ENCODE results near the gene HPX. TPM values are rescaled to one million over a fixed set of nuclear protein-coding genes. Genes with fewer than 3 reads are reported as not detected.

The HPX gene
- total RNA-seq, 2 experiments from 2014 or later, result 0.18 TPM; not detected in 1

DNA sequence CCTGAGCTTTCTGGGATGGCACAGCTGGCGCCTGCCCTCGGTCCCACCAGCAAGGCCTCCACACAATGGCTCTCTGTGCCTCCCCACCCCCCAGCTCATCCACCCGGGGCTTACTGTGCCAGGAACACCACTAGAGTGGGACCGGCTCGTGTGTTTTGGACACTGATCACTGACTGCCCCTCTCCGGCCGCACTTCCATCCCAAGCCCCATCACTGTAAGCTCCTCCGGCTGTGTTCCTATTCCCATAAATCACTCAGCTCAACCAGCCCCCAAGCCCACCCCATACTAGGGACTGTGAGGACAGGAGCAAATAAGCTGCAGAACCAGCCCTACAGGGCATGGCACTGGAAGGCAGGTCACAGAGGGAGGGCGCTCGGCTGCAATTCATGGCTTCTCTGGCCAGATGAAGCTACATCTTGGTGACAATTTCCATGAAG, 29.2 kb downstream of the HPX start:
- no peak for DNase-seq
- ChIA-PET POLR2A (interaction anchor here (1.5 to 2.4 kb wide), 2 partner anchors 9 to 21 kb away, joined by 4 to 13 read pairs; partner anchors contain the start of gene SMPD1), CTCF (interaction anchor here (1.3 to 1.6 kb wide), 2 partner anchors 9 to 32 kb away, joined by 3 to 8 read pairs; no protein-coding TSS in a partner anchor)
- H3K27ac Mint-ChIP-seq, result no peak overlapping the region
- no peaks in the 10 kb centered on the region for H3K9me3 Mint-ChIP-seq
- H3K27me3 Mint-ChIP-seq, result no peaks in the 10 kb centered on the region
- peaks cover 21% of the 10 kb centered on the region for H3K36me3 Mint-ChIP-seq (ENCODE audit: low read depth)
- H3K4me1 Mint-ChIP-seq, result peaks cover 22% of the 10 kb centered on the region
- no peak overlapping the region for H3K4me3 Mint-ChIP-seq

DNA sequence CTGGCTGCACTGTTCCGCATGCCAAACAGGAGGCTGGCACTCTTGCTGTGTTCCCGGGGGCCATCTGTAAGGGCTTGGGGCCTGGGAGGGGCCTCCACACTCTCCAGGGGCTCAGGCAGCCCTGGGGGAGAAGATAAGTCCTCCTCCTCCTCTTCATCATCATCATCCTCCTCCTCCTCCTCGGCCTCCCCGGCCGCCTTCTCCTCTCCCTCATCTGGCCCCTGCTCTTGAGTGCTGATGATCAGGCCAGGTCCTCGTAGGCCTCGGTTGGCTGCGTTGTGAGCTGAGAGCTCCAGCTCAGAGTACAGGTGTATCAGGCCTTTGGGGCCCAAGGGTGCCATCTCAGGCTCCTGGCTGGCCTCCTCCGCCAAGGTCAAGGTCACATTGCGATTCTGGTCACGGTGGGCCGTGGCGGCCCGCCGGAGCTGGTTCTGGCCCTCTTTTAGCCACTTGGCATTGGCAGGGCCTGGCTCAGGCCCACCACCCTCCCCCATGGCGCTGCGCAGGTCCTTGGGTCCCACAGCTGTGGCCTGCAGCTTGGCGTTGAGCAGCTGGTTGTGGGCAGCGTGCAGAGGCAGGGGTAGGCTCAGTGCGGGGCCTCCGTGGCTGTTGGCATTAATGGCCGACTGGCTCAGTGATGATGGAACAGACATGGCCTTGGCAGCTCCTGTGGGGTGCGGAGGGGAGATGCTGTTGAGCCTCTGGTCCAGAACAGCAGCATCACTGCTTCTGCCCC, 29.9 kb downstream of the HPX start:
- no peak for DNase-seq
- Mint-ChIP-seq H3K27ac (no peak overlapping the region), H3K36me3 (ENCODE audit: low read depth) (peaks cover 21% of the 10 kb centered on the region), H3K4me1 (peaks cover 29% of the 10 kb centered on the region), H3K4me3 (no peak overlapping the region), H3K27me3 (no peaks in the 10 kb centered on the region), H3K9me3 (no peaks in the 10 kb centered on the region)
- CTCF ChIA-PET, result interaction anchor here (1.3 to 1.6 kb wide), 2 partner anchors 10 to 32 kb away, joined by 3 to 8 read pairs; no protein-coding TSS in a partner anchor
- POLR2A ChIA-PET, result interaction anchor here (1.5 to 2.6 kb wide), 3 partner anchors 8 to 20 kb away, joined by 4 to 13 read pairs (median 7); partner anchors contain the start of genes APBB1 and SMPD1

- H3K4me1 Mint-ChIP-seq, result peaks cover 58% of the 10 kb centered on the region
- CTCF ChIA-PET, result interaction anchor here (1.1 to 1.2 kb wide), 2 partner anchors 16 to 27 kb away, joined by 3 read pairs; partner anchors contain the start of gene SMPD1
- no peaks in the 10 kb centered on the region for H3K27me3 Mint-ChIP-seq
- POLR2A ChIA-PET, result interaction anchor here (1.0 to 9.9 kb wide), 4 partner anchors 10 to 15 kb away, joined by 3 to 143 read pairs (median 6); partner anchors contain the start of genes APBB1 and SMPD1
- H3K9me3 Mint-ChIP-seq, result no peaks in the 10 kb centered on the region
- H3K4me3 Mint-ChIP-seq, result no peak overlapping the region
- no peak for DNase-seq
- no peak overlapping the region for H3K27ac Mint-ChIP-seq
- H3K36me3 Mint-ChIP-seq (ENCODE audit: low read depth), result peaks cover 23% of the 10 kb centered on the region
Observed at GRCh38 chr11:6406370-6406769, 34.4 kb downstream of the HPX start.

- no peak overlapping the region for H3K4me3 Mint-ChIP-seq
- H3K27me3 Mint-ChIP-seq, result no peaks in the 10 kb centered on the region
- H3K4me1 Mint-ChIP-seq, result peaks cover 62% of the 10 kb centered on the region
- ChIA-PET POLR2A (interaction anchor here (1.0 to 9.9 kb wide), 4 partner anchors 10 to 14 kb away, joined by 3 to 143 read pairs (median 6); partner anchors contain the start of genes APBB1 and SMPD1), CTCF (interaction anchor here (1.2 kb wide), 1 partner anchor 26 kb away, joined by 3 read pairs; no protein-coding TSS in a partner anchor)
- peaks cover 26% of the 10 kb centered on the region for H3K36me3 Mint-ChIP-seq (ENCODE audit: low read depth)
- H3K9me3 Mint-ChIP-seq, result no peaks in the 10 kb centered on the region
- no peak for DNase-seq
- no peak overlapping the region for H3K27ac Mint-ChIP-seq
Observed at GRCh38 chr11:6405846-6406245, 34.9 kb downstream of the HPX start.

DNA sequence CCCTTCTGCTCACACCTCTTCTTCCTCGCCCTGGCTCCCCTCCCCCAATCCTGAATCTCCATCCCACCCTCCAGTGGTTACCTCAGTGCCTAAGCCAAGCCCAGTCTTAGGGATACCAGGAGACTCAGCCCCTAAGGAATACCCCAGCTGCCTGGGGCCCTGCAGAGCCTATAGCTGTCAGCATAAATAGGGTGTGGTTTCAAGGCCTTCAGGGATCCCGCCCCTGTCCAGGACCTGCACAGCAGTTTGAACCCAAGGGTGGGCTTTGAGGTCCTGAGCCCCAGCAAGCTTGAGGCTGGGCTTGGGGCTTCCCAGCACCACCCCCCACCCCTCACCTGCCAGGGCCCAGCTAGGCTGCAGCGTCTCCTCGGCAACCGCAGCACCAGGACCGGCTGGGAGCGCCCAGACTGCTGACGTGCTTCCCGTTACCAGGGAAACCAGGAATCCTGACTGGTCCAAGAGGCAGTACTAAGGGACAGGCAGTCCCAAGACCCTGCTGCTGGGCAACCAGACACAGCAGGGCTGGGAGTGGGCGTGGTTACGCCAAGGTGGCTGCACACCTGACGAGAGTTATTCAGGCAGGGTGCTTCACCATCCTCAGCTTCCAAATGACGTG, 35.6 kb downstream of the HPX start:
- Mint-ChIP-seq H3K9me3 (no peaks in the 10 kb centered on the region), H3K36me3 (ENCODE audit: low read depth) (peaks cover 28% of the 10 kb centered on the region), H3K27me3 (no peaks in the 10 kb centered on the region), H3K4me3 (no peak overlapping the region), H3K4me1 (peaks cover 65% of the 10 kb centered on the region), H3K27ac (no peak overlapping the region)
- no peak for DNase-seq
- POLR2A ChIA-PET, result interaction anchor here (1.0 to 9.9 kb wide), 4 partner anchors 11 to 76 kb away, joined by 3 to 143 read pairs (median 30); partner anchors contain the start of genes APBB1, ARFIP2, SMPD1 and TIMM10B
- CTCF ChIA-PET, result no interaction called here

DNA sequence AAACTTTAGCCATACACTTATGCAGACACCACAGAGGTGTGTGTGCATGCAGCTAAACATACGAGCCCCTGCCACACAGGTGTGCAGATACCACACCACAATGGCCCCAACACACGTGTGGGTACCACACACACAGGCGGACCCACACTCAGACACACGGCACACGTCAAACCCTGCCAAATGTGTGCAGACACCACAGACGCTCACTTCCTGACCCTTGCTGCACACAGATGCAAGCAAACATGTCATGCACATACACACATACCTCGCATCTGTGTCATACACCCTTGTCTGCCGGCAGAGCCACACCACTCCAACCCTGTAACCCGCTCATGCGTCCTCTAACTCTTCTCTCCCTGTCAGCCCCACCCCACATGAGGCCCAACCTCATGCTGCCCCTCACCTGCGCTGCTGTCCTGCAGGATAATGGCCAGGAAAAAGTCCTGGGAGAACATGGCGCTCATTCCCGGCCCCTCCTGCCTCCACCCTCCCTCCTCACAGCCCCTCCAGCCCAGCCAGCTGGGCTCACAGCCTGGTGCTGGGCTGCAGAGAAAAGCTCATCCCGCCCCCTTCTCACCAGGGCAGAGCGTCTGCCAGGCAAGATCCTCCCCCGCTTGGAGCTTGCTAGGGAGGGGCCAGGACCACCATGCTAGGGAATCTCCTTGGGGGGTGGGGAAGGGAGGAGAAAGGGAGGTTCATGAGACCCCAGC, 36.3 kb downstream of the HPX start:
- H3K4me3 Mint-ChIP-seq, result no peak overlapping the region

DNA sequence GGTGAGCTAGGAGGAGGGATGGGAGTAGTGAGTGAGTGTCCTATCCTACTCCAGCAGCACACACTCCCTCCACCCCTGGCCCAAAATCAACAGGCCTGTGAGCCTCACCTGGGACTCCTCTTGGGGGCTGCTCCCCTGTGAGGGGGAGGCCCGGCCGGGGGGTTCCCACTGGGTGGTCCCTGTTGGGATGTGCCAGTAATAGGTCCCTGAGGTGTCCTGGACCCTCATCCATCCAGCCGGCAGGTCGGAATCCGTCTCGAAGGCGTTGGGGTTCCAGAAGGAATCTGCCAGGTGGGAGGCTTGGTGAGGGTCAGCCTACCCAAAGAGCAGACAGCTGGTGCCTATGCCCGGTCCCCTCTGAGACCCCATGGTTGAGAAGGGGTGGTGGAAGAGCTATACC, 37.2 kb downstream of the HPX start:
- H3K36me3 Mint-ChIP-seq (ENCODE audit: low read depth), result peaks cover 30% of the 10 kb centered on the region
- no peak for DNase-seq
- H3K27ac Mint-ChIP-seq, result peak overlapping the region; percentile 97
- H3K9me3 Mint-ChIP-seq, result no peaks in the 10 kb centered on the region
- POLR2A ChIA-PET, result interaction anchor here (1.0 to 9.9 kb wide), 11 partner anchors 8 to 342 kb away, joined by 3 to 143 read pairs (median 5); partner anchors contain the start of genes APBB1, ARFIP2, HPX and ILK
- CTCF ChIA-PET, result interaction anchor here (0.8 to 2.7 kb wide), 9 partner anchors 10 to 280 kb away, joined by 3 to 23 read pairs (median 6); partner anchors contain the start of genes HPX, MRPL17 and SMPD1
- H3K4me3 Mint-ChIP-seq, result no peak overlapping the region
- no peaks in the 10 kb centered on the region for H3K27me3 Mint-ChIP-seq
- H3K4me1 Mint-ChIP-seq, result peaks cover 68% of the 10 kb centered on the region

More for the DNA sequence above, 36.3 kb downstream of the HPX start:
- Mint-ChIP-seq H3K27me3 (no peaks in the 10 kb centered on the region), H3K36me3 (ENCODE audit: low read depth) (peaks cover 27% of the 10 kb centered on the region), H3K27ac (peak overlapping the region; percentile 97), H3K9me3 (no peaks in the 10 kb centered on the region), H3K4me1 (peaks cover 65% of the 10 kb centered on the region)
- POLR2A ChIA-PET, result interaction anchor here (1.0 to 9.9 kb wide), 7 partner anchors 10 to 341 kb away, joined by 3 to 143 read pairs (median 19); partner anchors contain the start of genes APBB1, ARFIP2, SMPD1 and TIMM10B
- peak; percentile 36 for DNase-seq
- CTCF ChIA-PET, result interaction anchor here (1.2 to 2.5 kb wide), 3 partner anchors 26 to 42 kb away, joined by 4 to 23 read pairs (median 9); partner anchors contain the start of gene HPX

- Mint-ChIP-seq H3K27ac (peak overlapping the region; percentile 97), H3K27me3 (no peaks in the 10 kb centered on the region), H3K4me3 (peak overlapping the region; percentile 67), H3K36me3 (ENCODE audit: low read depth) (peaks cover 36% of the 10 kb centered on the region), H3K4me1 (peaks cover 64% of the 10 kb centered on the region), H3K9me3 (no peaks in the 10 kb centered on the region)
- CTCF ChIA-PET, result interaction anchor here (0.9 to 2.7 kb wide), 9 partner anchors 11 to 41 kb away, joined by 3 to 23 read pairs (median 6); partner anchors contain the start of genes APBB1 and SMPD1
- DNase-seq, result peak; percentile 87
- POLR2A ChIA-PET, result interaction anchor here (0.6 to 9.9 kb wide), 21 partner anchors 9 to 216 kb away, joined by 3 to 143 read pairs (median 4); partner anchors contain the start of genes APBB1, ARFIP2, HPX and ILK
Observed at GRCh38 chr11:6402561-6402981, 38.2 kb downstream of the HPX start.

DNA sequence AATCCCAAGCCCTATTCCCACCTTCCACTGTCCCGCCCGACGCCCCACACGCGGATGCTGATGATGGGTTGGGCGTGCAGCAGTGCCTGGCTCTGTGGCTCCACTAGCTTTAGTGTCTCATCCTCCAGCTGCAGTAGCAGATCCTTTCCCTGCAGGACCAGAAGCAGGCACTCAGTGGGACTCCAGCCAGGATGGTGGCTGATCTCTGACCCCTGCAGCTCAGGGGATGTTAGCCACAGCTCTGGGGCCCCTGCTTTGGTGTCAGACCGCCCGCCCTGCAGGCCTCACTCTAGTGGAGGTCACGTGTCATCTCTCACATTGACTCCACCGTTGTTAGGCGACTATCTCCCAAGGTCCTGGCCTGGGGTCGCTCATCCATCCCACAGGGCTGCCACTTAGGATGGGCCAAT, 38.7 kb downstream of the HPX start:
- Mint-ChIP-seq H3K36me3 (ENCODE audit: low read depth) (peaks cover 40% of the 10 kb centered on the region), H3K4me1 (peaks cover 60% of the 10 kb centered on the region), H3K9me3 (no peaks in the 10 kb centered on the region), H3K4me3 (peak overlapping the region; percentile 67), H3K27me3 (no peaks in the 10 kb centered on the region), H3K27ac (peak overlapping the region; percentile 97)
- DNase-seq, result peak; percentile 54
- POLR2A ChIA-PET, result interaction anchor here (0.6 to 9.9 kb wide), 16 partner anchors 11 to 217 kb away, joined by 3 to 143 read pairs (median 4); partner anchors contain the start of genes APBB1, ARFIP2, HPX and SMPD1
- CTCF ChIA-PET, result interaction anchor here (0.9 to 2.7 kb wide), 7 partner anchors 12 to 42 kb away, joined by 3 to 23 read pairs (median 9); partner anchors contain the start of genes APBB1 and SMPD1

DNA sequence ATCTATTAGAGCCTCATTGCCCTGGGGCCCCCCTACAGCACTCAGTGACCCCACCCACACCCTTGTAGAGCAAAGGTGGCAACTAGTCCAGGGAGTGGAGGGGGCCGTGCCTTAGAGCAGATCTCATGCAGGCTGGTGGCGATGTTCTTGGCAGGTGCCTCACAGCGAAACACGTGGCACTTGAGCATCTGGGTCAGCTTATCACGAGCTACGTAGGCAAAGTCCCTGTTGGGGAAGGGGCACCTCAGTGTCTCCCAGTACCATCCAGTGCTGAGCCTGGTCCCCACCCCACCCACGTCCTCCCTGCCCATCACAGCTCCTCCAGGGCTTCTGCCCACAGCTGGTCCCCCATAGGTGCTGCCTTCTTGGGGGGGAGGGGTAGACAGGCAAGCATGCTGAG, 39.3 kb downstream of the HPX start:
- Mint-ChIP-seq H3K9me3 (no peaks in the 10 kb centered on the region), H3K36me3 (ENCODE audit: low read depth) (peaks cover 44% of the 10 kb centered on the region), H3K4me1 (peaks cover 54% of the 10 kb centered on the region), H3K27me3 (no peaks in the 10 kb centered on the region), H3K27ac (peak overlapping the region; percentile 97), H3K4me3 (no peak overlapping the region)
- CTCF ChIA-PET, result interaction anchor here (1.7 to 2.7 kb wide), 4 partner anchors 11 to 42 kb away, joined by 4 to 17 read pairs (median 8); partner anchors contain the start of genes APBB1 and SMPD1
- POLR2A ChIA-PET, result interaction anchor here (1.0 to 9.9 kb wide), 11 partner anchors 10 to 218 kb away, joined by 3 to 143 read pairs (median 6); partner anchors contain the start of genes APBB1, ARFIP2, SMPD1 and TIMM10B
- DNase-seq, result no peak

DNA sequence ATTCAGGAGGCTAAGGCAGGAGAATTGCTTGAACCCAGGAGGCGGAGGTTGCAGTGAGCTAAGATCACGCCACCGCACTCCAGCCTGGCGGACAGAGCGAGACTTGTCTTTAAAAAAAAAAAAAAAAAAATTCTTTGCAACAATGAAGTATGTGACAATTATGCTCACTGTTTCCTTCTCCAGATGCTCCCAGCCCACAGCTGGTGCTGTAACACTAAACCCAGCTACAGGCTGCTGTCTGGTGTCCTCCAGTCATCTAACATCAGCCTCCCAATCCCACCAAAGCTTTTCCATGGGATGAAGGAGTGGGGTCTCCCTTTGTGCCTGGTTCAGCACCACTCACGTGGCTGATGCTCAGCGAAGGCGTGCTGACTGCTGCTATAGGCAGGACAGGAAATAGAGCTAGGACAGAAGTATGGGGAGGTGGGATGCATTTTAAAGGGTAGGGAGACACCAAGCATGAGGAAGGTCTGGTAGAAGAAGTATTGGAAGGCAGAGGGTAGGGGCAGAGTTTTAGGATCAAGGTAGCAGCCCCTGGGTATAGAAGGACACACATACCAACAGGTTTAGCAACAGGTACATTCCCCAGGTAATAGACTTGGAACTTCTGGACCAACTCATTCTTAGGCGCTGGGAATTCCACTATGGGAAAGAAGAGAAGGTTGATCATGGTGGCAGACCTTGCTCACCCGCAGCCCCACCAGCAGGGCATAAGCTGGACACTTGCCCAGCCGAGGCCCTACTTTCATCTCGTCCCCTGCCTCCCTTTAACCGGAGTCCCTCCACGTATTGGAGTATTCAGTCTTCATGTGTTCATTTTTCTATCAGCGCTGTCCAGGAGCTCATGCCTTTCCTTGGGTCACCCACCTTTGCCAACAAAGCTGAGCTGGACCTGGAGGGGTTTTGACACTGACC, 40.1 kb downstream of the HPX start:
- peaks cover 48% of the 10 kb centered on the region for H3K4me1 Mint-ChIP-seq
- no peak for DNase-seq
- ChIA-PET CTCF (interaction anchor here (0.9 to 2.7 kb wide), 4 partner anchors 19 to 43 kb away, joined by 3 to 12 read pairs (median 4); partner anchors contain the start of gene APBB1), POLR2A (interaction anchor here (1.3 to 9.9 kb wide), 4 partner anchors 9 to 219 kb away, joined by 5 to 143 read pairs (median 42); partner anchors contain the start of genes APBB1, SMPD1 and TPP1)
- H3K27me3 Mint-ChIP-seq, result no peaks in the 10 kb centered on the region
- H3K4me3 Mint-ChIP-seq, result no peak overlapping the region
- H3K36me3 Mint-ChIP-seq (ENCODE audit: low read depth), result peaks cover 44% of the 10 kb centered on the region
- H3K27ac Mint-ChIP-seq, result peak overlapping the region; percentile 44
- no peaks in the 10 kb centered on the region for H3K9me3 Mint-ChIP-seq

Measured in activated CD4-positive, alpha-beta memory T cell treated with anti-CD3 and anti-CD28 coated beads, Interleukin-2, amount 10 ng/mL, durations not matched to agents 7 days and 5 days (primary cell).